H1 (cell line): ENCODE data around the gene INO80C. TPM values are rescaled to one million over a fixed set of nuclear protein-coding genes. Genes with fewer than 3 reads are reported as not detected.

Source experiments
- BACH1 ChIP-seq: IDR thresholded peaks from 2 replicates; pipeline ENCODE4 v1.6.1; 2012; ENCODE audit warnings: low read length, improper control_type of control experiment
- POU5F1 ChIP-seq: IDR thresholded peaks from 2 replicates; pipeline ENCODE4 v1.6.1; 2011; ENCODE audit warnings: low read depth, mild to moderate bottlenecking, low read length, moderate library complexity
- TCF12 ChIP-seq: IDR thresholded peaks from 2 replicates; pipeline ENCODE4 v1.6.1; 2011; ENCODE audit warnings: low read depth, mild to moderate bottlenecking, low read length
- YY1 ChIP-seq: IDR thresholded peaks from 2 replicates; pipeline ENCODE4 v1.6.1; 2011; ENCODE audit warnings: low read depth, mild to moderate bottlenecking, low read length
- polyA plus RNA-seq, 7 experiments: library from polyadenylated mRNA; depleted of rRNA in 3 of 7; stranded (reverse) in 5 of 7; unstranded in 2 of 7; fragments of >200 nt in 5 of 7; fragments of 200-250 nt in 2 of 7; gene quantifications; 1 replicate in 5 of 7; 2 replicates in 1 of 7; 4 replicates in 1 of 7; pipeline versions ENCODE4 v1.2.1 to v1.2.3, GENCODE V29; 2011 to 2013; ENCODE audit warnings: missing spikeins in 2 of 7, mixed read lengths in 2 of 7
- total RNA-seq: library from RNA; stranded (reverse); fragmentation: NEBNext Ultra II Directional; extraction: Animal tissue kit (Norgen Biotek cat#: 25700); gene quantifications from 2 replicates; pipeline ENCODE4 v1.2.1, GENCODE V29; 2021
- TF ChIP-seq, protein P1 (sequence below): fragments of 300-600 bp; sonication (generic); IDR thresholded peaks from 2 replicates; pipeline ENCODE4 v1.7.1; 2012; ENCODE audit warnings: low read length, moderate library complexity, mild to moderate bottlenecking, inconsistent platforms; ENCODE audit not compliant: insufficient replicate concordance
- TF ChIP-seq, protein P2 (sequence below): IDR thresholded peaks from 2 replicates; pipeline ENCODE4 v1.6.1; 2011; ENCODE audit warnings: low read depth, mild to moderate bottlenecking, low read length; ENCODE audit not compliant: insufficient read depth

The INO80C gene
- total and polyA plus RNA-seq, 2 of the 8 experiments (the other 6 are each of a cell fraction or from before 2014, with no cell fraction given) = 30.1 to 48.9 TPM

DNA sequence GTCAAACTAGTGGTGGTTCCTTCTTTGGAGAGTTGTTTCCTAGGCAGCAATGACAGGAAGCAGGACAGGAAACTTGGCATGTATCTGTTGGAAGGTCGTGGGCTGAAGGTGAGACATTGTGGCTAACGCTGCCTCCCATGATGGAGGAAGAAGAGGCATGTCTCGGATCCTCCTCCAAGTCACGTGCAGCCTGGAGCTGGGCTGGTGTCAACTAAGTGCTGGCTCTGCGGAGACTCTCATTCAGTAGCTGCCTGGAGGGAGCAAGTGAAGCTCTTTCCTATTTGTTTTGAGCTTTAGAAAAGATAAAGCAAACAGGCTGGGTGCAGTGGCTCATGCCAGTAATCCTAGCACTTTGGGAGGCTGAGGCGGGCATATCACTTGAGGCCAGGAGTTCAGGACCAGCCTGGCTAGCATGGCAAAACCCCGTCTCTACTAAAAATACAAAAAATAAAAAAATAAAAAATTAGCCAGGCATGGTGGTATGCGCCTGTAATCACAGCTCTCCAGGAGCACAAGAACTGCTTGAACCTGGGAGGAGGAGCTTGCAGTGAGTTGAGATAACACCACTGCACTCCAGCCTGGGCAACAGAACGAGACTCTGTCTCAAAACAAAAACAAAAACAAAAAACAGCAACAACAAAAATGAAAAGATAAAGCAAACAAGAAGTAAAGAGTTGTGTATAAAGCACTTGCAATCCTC, 28.2 kb upstream of the INO80C start (continued):
- TF ChIP-seq, protein P1, sequence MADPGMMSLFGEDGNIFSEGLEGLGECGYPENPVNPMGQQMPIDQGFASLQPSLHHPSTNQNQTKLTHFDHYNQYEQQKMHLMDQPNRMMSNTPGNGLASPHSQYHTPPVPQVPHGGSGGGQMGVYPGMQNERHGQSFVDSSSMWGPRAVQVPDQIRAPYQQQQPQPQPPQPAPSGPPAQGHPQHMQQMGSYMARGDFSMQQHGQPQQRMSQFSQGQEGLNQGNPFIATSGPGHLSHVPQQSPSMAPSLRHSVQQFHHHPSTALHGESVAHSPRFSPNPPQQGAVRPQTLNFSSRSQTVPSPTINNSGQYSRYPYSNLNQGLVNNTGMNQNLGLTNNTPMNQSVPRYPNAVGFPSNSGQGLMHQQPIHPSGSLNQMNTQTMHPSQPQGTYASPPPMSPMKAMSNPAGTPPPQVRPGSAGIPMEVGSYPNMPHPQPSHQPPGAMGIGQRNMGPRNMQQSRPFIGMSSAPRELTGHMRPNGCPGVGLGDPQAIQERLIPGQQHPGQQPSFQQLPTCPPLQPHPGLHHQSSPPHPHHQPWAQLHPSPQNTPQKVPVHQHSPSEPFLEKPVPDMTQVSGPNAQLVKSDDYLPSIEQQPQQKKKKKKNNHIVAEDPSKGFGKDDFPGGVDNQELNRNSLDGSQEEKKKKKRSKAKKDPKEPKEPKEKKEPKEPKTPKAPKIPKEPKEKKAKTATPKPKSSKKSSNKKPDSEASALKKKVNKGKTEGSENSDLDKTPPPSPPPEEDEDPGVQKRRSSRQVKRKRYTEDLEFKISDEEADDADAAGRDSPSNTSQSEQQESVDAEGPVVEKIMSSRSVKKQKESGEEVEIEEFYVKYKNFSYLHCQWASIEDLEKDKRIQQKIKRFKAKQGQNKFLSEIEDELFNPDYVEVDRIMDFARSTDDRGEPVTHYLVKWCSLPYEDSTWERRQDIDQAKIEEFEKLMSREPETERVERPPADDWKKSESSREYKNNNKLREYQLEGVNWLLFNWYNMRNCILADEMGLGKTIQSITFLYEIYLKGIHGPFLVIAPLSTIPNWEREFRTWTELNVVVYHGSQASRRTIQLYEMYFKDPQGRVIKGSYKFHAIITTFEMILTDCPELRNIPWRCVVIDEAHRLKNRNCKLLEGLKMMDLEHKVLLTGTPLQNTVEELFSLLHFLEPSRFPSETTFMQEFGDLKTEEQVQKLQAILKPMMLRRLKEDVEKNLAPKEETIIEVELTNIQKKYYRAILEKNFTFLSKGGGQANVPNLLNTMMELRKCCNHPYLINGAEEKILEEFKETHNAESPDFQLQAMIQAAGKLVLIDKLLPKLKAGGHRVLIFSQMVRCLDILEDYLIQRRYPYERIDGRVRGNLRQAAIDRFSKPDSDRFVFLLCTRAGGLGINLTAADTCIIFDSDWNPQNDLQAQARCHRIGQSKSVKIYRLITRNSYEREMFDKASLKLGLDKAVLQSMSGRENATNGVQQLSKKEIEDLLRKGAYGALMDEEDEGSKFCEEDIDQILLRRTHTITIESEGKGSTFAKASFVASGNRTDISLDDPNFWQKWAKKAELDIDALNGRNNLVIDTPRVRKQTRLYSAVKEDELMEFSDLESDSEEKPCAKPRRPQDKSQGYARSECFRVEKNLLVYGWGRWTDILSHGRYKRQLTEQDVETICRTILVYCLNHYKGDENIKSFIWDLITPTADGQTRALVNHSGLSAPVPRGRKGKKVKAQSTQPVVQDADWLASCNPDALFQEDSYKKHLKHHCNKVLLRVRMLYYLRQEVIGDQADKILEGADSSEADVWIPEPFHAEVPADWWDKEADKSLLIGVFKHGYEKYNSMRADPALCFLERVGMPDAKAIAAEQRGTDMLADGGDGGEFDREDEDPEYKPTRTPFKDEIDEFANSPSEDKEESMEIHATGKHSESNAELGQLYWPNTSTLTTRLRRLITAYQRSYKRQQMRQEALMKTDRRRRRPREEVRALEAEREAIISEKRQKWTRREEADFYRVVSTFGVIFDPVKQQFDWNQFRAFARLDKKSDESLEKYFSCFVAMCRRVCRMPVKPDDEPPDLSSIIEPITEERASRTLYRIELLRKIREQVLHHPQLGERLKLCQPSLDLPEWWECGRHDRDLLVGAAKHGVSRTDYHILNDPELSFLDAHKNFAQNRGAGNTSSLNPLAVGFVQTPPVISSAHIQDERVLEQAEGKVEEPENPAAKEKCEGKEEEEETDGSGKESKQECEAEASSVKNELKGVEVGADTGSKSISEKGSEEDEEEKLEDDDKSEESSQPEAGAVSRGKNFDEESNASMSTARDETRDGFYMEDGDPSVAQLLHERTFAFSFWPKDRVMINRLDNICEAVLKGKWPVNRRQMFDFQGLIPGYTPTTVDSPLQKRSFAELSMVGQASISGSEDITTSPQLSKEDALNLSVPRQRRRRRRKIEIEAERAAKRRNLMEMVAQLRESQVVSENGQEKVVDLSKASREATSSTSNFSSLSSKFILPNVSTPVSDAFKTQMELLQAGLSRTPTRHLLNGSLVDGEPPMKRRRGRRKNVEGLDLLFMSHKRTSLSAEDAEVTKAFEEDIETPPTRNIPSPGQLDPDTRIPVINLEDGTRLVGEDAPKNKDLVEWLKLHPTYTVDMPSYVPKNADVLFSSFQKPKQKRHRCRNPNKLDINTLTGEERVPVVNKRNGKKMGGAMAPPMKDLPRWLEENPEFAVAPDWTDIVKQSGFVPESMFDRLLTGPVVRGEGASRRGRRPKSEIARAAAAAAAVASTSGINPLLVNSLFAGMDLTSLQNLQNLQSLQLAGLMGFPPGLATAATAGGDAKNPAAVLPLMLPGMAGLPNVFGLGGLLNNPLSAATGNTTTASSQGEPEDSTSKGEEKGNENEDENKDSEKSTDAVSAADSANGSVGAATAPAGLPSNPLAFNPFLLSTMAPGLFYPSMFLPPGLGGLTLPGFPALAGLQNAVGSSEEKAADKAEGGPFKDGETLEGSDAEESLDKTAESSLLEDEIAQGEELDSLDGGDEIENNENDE = no peak
- TF ChIP-seq POU5F1 (no peak), TCF12 (no peak), BACH1 (no peak), YY1 (no peak)
- TF ChIP-seq, protein P2, sequence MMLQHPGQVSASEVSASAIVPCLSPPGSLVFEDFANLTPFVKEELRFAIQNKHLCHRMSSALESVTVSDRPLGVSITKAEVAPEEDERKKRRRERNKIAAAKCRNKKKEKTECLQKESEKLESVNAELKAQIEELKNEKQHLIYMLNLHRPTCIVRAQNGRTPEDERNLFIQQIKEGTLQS = no peak
- TF ChIP-seq, all 59 proteins: peak for 0
